ENCODE results near the gene HSPA12B. TPM values are rescaled to one million over a fixed set of nuclear protein-coding genes. Genes with fewer than 3 reads are reported as not detected.

HSPA12B gene
- total RNA-seq, 2 donors from 2014 or later: 1.1 to 1.4 TPM

DNA sequence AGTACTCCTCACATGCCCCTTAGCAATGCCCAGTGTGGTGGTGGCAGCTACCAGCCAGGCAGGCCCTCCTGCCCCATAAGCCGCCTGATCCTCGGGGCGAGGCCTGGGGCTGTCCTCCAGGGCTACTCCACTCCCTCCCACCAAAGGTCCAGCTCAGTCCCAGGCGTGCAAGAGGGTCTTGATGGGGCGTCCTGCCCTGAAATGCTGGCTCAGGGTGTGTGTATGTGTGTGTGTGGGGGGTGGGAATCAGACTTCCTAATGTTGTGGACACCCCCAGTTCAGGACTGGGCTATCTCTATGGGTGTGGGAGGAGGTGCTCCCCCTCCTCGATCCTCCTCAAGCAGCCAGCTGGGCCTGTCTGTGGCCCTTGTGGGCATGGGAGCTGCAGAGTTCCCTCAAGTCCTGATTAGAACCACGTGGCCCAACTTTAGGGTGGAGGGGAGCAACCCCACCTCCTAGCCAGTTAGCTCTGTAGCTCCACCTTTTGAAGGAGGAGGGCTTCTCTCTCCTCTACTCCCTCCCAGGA, 7.5 kb downstream of the HSPA12B start:
- no peaks in the 10 kb centered on the region for H3K36me3 ChIP-seq (ENCODE audit: control insufficient read depth, insufficient read depth, low read length)
- 90 to 100% methylated on average over 1 to 6 of the region's 7 CpGs for WGBS, 2 experiments (ENCODE audit: insufficient coverage in 1 of 2, insufficient read length in 1 of 2)
- H3K9me3 ChIP-seq (ENCODE audit: control insufficient read depth, low read length): no peaks in the 10 kb centered on the region
- Mint-ChIP-seq H3K27me3 (ENCODE audit: insufficient read depth) (peaks cover 8% of the 10 kb centered on the region), H3K4me3 (no peak overlapping the region), H3K27ac (no peak overlapping the region), H3K36me3 (ENCODE audit: low read depth) (no peaks in the 10 kb centered on the region), H3K9me3 (no peaks in the 10 kb centered on the region), H3K4me1 (peaks cover 17% of the 10 kb centered on the region)
- H3K27ac ChIP-seq (ENCODE audit: low read depth, low read length): no peak overlapping the region
- H3K4me1 ChIP-seq (ENCODE audit: control insufficient read depth, insufficient read depth, low read length): peaks cover 13% of the 10 kb centered on the region
- DNase-seq: no peak
- no peak overlapping the region for H3K4me3 ChIP-seq (ENCODE audit: low read length)
- H3K9ac ChIP-seq (ENCODE audit: extremely low read depth, low read length, poor library complexity, severe bottlenecking): no peak overlapping the region
- TF ChIP-seq CTCF (conservative IDR thresholded peaks at IDR 0.05): no peak
- peaks cover 10% of the 10 kb centered on the region for H3K27me3 ChIP-seq (ENCODE audit: control insufficient read depth, insufficient read depth, low read length, poor library complexity, severe bottlenecking)

DNA sequence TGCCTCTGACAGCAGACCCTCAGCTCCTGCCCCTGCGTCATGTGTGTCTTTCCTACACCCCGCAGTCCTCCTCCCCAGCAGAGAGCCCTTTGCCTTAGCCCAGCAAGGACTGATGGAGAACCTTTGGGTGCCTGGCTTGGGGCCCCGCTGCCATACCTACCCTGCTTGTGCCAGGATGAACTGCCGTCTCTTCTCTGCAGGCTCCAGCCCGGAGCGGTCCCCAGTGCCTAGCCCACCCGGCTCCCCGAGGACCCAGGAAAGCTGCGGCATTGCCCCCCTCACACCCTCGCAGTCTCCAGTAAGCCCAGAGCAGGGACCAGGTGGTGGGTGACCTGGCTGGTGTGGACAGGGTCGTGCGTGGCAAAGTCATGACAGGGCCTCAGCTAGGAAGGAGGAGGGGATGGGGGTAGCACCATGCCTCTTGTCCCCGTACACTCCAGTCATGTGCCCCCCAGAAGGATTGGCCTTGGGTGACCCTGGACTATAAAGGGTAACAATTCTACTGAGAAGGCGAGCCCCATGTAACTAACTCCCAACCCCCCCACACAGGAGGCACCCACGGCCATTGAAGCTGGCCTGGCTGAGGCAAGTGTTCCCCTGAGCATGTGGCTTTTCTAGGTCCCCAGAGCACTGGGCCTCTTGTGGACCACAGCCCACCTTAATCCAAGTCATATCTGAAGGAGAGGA, 8.3 kb downstream of the HSPA12B start:
- no peaks in the 10 kb centered on the region for H3K36me3 Mint-ChIP-seq (ENCODE audit: low read depth)
- no peaks in the 10 kb centered on the region for H3K36me3 ChIP-seq (ENCODE audit: control insufficient read depth, insufficient read depth, low read length)
- no peak overlapping the region for H3K27ac ChIP-seq (ENCODE audit: low read depth, low read length)
- no peak overlapping the region for H3K4me3 Mint-ChIP-seq
- H3K9ac ChIP-seq (ENCODE audit: extremely low read depth, low read length, poor library complexity, severe bottlenecking): no peak overlapping the region
- TF ChIP-seq CTCF (conservative IDR thresholded peaks at IDR 0.05): no peak
- no peak overlapping the region for H3K4me3 ChIP-seq (ENCODE audit: low read length)
- H3K4me1 Mint-ChIP-seq: peaks cover 17% of the 10 kb centered on the region
- H3K9me3 ChIP-seq (ENCODE audit: control insufficient read depth, low read length): no peaks in the 10 kb centered on the region
- H3K4me1 ChIP-seq (ENCODE audit: control insufficient read depth, insufficient read depth, low read length): peaks cover 13% of the 10 kb centered on the region
- H3K27me3 ChIP-seq (ENCODE audit: control insufficient read depth, insufficient read depth, low read length, poor library complexity, severe bottlenecking): peaks cover 10% of the 10 kb centered on the region
- no peaks in the 10 kb centered on the region for H3K9me3 Mint-ChIP-seq
- DNase-seq: no peak
- no peak overlapping the region for H3K27ac Mint-ChIP-seq
- peaks cover 15% of the 10 kb centered on the region for H3K27me3 Mint-ChIP-seq (ENCODE audit: insufficient read depth)
- WGBS, 2 experiments (ENCODE audit: insufficient coverage in 1 of 2, insufficient read length in 1 of 2): 78 to 96% methylated on average over 3 to 15 of the region's 15 CpGs

DNA sequence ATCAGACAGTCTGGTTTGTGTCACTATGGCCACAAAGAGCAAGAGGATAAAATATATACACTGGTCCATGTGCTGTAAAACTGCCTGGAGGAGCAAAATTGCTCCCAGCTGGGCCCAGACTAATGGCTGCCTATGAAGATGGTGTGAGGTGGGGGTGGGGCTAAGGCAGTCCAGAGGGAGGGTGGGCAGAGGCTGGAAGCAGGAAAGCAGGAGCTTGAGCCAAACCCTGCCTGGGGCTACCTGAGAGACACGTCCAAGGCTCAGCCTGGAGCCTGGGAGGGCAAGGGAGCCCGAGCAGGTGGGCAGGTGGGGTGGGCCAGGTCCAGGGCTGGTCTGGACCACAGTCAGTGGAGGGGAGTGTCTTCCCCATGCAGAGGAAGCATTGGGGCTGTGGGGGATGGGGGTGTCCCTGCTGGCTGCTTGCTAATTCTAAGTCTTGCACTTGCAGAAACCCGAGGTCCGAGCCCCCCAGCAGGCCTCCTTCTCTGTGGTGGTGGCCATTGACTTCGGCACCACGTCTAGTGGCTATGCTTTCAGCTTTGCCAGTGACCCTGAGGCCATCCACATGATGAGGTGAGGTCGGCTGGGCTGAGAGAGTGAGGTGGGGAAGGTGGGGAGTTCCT, 9.5 kb downstream of the HSPA12B start:
- Histone ChIP-seq H3K27me3 (ENCODE audit: control insufficient read depth, insufficient read depth, low read length, poor library complexity, severe bottlenecking) (peaks cover 11% of the 10 kb centered on the region), H3K4me1 (ENCODE audit: control insufficient read depth, insufficient read depth, low read length) (peaks cover 13% of the 10 kb centered on the region), H3K9ac (ENCODE audit: extremely low read depth, low read length, poor library complexity, severe bottlenecking) (no peak overlapping the region), H3K4me3 (ENCODE audit: low read length) (no peak overlapping the region), H3K9me3 (ENCODE audit: control insufficient read depth, low read length) (no peaks in the 10 kb centered on the region), H3K27ac (ENCODE audit: low read depth, low read length) (peak overlapping the region; percentile 32), H3K36me3 (ENCODE audit: control insufficient read depth, insufficient read depth, low read length) (no peaks in the 10 kb centered on the region)
- Mint-ChIP-seq H3K27ac (no peak overlapping the region), H3K4me1 (peaks cover 17% of the 10 kb centered on the region), H3K9me3 (no peaks in the 10 kb centered on the region), H3K27me3 (ENCODE audit: insufficient read depth) (peaks cover 26% of the 10 kb centered on the region), H3K4me3 (no peak overlapping the region), H3K36me3 (ENCODE audit: low read depth) (no peaks in the 10 kb centered on the region)
- DNase-seq: peak; percentile 58
- WGBS, 2 experiments (ENCODE audit: insufficient coverage in 1 of 2, insufficient read length in 1 of 2): 77 to 79% methylated on average over 7 of the region's 7 CpGs
- no peak for TF ChIP-seq CTCF (conservative IDR thresholded peaks at IDR 0.05)

Measured in endodermal cell (in vitro differentiated cells).